Activated naive CD4-positive, alpha-beta T cell treated with anti-CD3 and anti-CD28 coated beads, Interleukin-2, amount 50 U/mL, for 24 hours (primary cell): ENCODE data around the gene PIAS3.

Experiments used
- H3K27ac Mint-ChIP-seq: one replicate; pipeline ENCODE4 v1.8.0; 2021; ENCODE audit warnings: mild to moderate bottlenecking, mixed read lengths
- H3K27me3 Mint-ChIP-seq: one replicate; pipeline ENCODE4 v1.8.0; 2021; ENCODE audit warnings: mixed read lengths
- H3K36me3 Mint-ChIP-seq: one replicate; pipeline ENCODE4 v1.8.0; 2021; ENCODE audit warnings: mixed read lengths
- H3K4me1 Mint-ChIP-seq: one replicate; pipeline ENCODE4 v1.8.0; 2021; ENCODE audit warnings: mixed read lengths
- H3K4me3 Mint-ChIP-seq: one replicate; pipeline ENCODE4 v1.8.0; 2021; ENCODE audit warnings: mild to moderate bottlenecking, mixed read lengths
- H3K9me3 Mint-ChIP-seq: one replicate; pipeline ENCODE4 v1.8.0; 2021; ENCODE audit warnings: mixed read lengths

PIAS3 gene

DNA sequence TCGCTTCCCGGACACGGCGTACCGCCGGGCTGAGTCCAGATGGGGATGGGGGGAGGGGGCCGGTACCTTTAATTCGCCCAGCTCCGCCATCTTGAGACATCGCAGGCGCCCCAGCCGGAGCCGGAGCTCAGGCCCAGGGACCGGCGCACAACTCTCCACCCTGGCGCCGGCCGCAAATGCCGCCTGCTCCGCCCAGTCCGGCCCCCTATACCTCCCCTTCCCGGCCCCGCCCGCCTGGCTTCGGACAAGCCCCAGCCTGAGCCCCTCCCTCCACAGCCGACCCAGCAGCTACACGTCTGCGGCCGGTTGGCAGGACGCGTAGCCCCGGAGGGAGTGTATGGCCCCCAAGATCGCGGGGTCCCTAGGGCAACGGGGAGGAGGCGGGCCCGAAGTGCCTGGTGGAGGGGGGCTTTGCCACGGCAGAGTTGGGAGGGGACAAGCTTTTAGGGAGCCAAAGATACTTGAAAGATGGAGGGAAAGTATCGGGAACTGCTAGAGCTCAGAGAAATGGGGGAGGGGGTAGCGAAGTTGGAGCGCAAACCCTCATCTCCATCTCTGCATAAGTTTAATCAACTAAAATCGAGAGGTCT, at the start of gene PIAS3:
Gene PIAS3 (minus strand): TSS at position 181 of the 590 bp plus-strand sequence. CDS start 91 bp downstream, at position 90.
- H3K27me3 Mint-ChIP-seq, result no peaks in the 10 kb centered on the region
- H3K4me1 Mint-ChIP-seq, result peaks cover 9% of the 10 kb centered on the region
- peaks cover 3% of the 10 kb centered on the region for H3K36me3 Mint-ChIP-seq
- peak within 1 kb of the TSS; percentile 76 for H3K27ac Mint-ChIP-seq
- peak within 1 kb of the TSS; percentile 96 for H3K4me3 Mint-ChIP-seq
- H3K9me3 Mint-ChIP-seq, result no peaks in the 10 kb centered on the region

DNA sequence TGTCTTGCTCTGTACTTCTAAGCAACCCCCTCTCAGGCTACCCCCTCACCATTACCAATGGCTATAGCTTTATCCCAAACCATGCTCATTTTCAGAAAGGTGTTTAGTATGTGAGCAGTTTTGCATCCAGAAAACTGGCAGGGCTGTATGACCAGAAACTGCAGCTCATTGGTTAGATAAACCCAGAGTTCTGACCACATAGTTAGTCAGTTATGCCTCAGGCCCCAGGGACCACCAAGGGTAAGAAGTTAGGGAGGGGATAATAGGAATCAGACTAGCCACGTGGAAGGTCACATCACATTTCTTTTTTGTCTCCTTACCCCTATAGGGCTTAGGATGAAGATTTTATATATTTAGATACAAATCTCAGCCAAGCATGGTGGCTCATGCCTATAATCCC, 49.8 kb upstream of the PIAS3 start:
- Mint-ChIP-seq H3K4me3 (no peak overlapping the region), H3K27me3 (no peaks in the 10 kb centered on the region), H3K36me3 (peaks cover 5% of the 10 kb centered on the region), H3K4me1 (peaks cover 8% of the 10 kb centered on the region), H3K27ac (no peak overlapping the region), H3K9me3 (no peaks in the 10 kb centered on the region)

DNA sequence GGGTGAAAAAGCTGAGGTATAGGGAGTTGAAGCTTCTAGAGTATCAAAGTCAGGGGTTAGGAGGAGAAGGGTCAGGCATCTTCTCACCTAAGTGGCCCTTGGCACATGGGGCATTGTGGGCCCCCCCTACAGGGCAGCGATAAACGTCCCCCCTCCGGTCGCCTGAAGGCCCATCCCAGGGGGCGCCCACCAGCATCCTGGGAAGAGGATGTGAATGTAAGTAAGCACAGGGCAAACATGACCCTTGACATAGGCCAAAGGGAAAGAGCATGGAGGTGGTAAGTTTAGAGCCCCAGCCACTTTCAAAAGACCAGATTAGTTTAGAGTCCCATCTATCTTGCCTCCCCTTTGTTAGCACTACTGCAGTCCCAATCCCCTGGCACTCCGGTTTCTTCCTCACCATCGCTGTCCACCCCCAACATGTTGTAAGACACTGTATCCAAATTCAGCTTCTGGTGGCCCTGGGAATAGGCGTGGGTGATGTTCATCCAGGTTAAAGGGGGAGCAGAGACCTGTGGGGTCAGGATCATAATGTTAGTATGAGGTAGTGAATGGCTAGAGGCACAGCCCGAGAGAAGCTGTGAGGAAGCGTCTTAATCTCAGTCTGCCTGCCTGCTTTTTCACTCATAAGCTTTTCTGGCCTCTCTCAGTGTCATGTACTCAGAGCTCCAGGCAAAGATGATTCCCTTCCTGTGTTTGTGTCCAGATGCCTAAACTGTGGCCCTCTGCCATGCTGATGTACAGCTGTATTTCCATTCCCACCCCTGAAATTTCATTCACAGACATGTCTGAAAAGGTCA, 48.3 kb upstream of the PIAS3 start:
- peaks cover 6% of the 10 kb centered on the region for H3K4me1 Mint-ChIP-seq
- no peaks in the 10 kb centered on the region for H3K27me3 Mint-ChIP-seq
- peaks cover 7% of the 10 kb centered on the region for H3K36me3 Mint-ChIP-seq
- no peak overlapping the region for H3K4me3 Mint-ChIP-seq
- H3K27ac Mint-ChIP-seq, result no peak overlapping the region
- H3K9me3 Mint-ChIP-seq, result no peaks in the 10 kb centered on the region

DNA sequence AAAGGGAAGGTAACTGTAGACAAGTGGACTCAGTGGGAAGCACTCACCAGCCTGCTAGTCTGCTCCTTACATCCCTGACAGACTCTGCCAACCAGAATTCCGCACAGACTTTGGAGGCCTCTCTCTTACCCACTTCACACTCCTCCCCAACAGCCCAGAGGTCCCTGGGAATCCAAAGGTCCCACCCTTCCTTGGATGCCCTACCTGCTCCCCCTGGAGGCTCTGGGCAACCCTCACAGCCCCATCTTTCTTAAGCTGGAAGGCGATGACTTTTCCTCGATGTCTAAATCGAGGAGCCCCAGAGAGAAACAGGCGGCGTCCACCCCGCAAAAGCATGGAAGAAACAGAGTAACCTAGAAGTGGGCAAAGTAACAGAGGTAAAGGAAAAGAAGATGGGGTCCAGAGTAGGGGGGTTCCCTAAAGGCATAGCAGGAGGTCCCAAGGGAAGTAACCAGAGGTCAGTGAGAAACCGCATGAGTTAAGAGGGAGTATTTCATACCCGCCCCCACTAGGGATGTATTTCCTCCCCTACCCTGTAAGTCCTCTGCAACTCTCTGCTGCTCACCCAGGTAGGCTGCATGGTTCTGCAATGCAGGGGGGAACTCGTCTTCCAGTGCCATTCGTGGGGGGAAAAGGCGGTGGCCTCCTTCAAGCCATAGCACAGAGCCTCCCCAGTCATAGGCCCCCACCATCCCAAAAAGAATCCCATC, 42.6 kb upstream of the PIAS3 start:
- no peak overlapping the region for H3K4me3 Mint-ChIP-seq
- H3K9me3 Mint-ChIP-seq, result no peaks in the 10 kb centered on the region
- no peaks in the 10 kb centered on the region for H3K4me1 Mint-ChIP-seq
- peaks cover 8% of the 10 kb centered on the region for H3K36me3 Mint-ChIP-seq
- no peaks in the 10 kb centered on the region for H3K27me3 Mint-ChIP-seq
- peak overlapping the region; percentile 43 for H3K27ac Mint-ChIP-seq

DNA sequence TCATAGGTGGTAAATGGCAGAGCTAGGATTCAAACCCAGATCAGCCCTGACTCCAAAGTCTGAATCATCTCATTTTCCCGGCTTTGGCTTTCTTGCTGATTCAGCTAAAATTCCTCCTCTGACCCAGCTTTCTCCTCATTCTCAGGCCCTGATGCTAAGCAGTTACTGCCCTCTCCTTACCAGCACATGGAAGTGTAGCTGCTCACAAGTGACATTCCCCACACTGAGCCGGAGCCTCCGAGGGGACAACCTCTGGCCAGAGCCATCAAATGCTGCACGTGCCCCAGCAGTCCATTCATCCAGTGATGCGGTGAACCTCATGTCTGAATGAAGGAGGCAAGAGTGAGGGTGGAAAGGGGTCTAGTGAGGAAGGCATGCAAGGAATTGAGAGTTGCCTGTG, 39.9 kb upstream of the PIAS3 start:
- no peak overlapping the region for H3K27ac Mint-ChIP-seq
- H3K4me3 Mint-ChIP-seq, result no peak overlapping the region
- no peaks in the 10 kb centered on the region for H3K4me1 Mint-ChIP-seq
- H3K9me3 Mint-ChIP-seq, result no peaks in the 10 kb centered on the region
- H3K36me3 Mint-ChIP-seq, result peaks cover 5% of the 10 kb centered on the region
- H3K27me3 Mint-ChIP-seq, result no peaks in the 10 kb centered on the region

DNA sequence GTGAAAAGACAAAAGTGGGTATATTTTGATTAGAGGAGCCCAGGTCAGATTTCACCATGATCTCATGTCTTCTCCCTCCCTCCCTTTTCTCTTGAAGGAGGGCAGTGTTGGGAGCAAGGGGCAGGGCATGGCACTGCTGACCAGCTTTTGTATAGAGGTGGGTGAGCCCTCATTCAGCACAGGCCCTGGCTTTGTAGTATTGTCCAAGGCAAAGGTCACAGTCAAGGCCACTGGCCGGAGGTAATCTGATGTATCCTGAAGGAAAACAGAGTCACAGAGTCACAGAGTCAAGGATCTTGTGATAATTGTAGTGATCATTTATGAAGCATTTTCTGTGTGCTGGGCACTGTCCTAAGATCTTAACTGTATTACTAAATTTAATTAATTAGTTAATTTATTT, 39.1 kb upstream of the PIAS3 start:
- H3K4me3 Mint-ChIP-seq, result no peak overlapping the region
- no peaks in the 10 kb centered on the region for H3K9me3 Mint-ChIP-seq

DNA sequence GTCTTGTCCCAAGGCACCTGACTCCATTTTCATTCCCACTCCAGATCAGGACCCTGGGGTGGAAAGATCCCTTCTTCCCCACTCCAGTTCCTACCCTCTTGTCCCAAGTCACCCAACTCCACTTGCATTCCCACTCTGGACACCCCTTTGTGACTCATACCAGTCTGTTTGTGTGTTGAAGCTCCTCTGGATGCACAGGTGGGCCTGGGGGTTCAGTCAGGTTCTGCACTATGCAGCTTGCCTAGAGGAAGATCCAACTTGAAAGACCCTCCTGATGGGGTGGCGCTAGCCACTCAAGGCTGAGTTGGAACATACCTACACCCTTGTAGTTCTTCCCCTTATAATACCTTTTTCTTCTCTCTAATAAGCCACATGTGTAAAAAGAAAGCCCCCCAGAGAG, 36.6 kb upstream of the PIAS3 start:
- Mint-ChIP-seq H3K36me3 (peaks cover 3% of the 10 kb centered on the region), H3K4me3 (no peak overlapping the region), H3K27ac (no peak overlapping the region), H3K9me3 (no peaks in the 10 kb centered on the region), H3K27me3 (no peaks in the 10 kb centered on the region), H3K4me1 (no peaks in the 10 kb centered on the region)

More for the DNA sequence above, 39.1 kb upstream of the PIAS3 start:
- no peaks in the 10 kb centered on the region for H3K27me3 Mint-ChIP-seq
- peaks cover 5% of the 10 kb centered on the region for H3K36me3 Mint-ChIP-seq
- no peak overlapping the region for H3K27ac Mint-ChIP-seq
- H3K4me1 Mint-ChIP-seq, result no peaks in the 10 kb centered on the region

DNA sequence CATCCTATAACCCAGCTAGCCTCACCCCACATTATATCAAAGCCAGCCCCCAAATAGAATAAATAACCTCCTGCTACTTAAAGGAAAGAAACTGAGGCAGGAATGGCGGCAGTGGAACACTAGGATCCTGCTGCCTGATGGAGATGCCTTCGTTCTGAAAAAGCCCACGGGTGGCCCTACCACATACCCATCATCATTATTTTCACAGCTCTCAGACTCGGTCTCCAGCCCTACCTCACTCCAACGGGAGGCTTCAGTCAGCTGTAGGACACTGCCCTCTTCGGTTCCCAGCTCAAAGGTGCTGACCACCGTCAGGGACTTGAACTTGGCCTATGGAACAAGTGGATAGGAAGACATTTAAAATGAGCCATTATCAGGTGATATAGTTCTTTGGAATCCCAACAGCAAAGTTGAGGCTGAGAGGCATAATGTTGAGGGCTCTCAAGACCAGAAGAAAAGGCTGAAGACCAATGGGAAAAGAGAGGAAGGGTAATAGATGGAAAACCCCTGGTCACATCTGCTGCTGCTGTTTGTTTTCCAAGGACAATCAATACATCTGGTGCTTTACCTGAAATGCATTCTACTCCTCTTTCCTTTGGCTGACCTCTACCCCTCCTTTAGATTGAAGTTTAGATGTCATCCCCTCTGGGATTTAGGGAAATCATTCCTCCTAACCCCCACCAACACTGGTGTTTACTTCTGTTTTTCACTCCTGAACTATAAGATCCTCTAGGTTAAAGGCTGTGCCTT, 34.6 kb upstream of the PIAS3 start:
- H3K4me3 Mint-ChIP-seq, result no peak overlapping the region

DNA sequence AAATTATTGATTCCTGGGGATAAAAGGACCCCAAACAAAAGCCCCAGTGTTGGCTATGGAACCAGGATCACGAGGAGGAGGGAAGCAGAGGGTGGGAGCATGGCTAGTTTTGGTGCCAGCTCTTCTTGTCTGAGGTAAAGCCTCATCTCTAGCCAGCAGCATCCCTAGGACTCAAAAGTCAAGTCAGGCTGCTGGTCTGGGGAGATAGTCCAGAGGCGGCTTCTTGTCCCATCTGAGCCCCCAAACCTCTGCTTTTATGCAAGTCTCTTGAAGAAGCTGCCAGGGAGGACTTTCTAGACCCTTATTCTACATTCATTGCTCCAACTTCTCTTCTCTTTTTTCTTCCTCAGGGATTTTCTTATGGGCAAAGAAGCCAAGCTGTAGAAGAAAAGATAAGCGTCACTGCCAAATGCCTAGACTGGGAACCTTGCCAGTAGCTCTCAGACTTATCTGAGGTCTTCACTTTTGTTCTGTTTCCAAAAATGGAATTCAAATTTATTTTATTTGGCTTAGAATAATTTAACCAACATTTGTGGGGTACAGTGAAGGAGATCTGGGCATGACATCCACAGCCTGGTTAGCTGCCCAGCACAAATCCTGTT, 33.7 kb upstream of the PIAS3 start:
- no peaks in the 10 kb centered on the region for H3K9me3 Mint-ChIP-seq
- H3K27ac Mint-ChIP-seq, result no peak overlapping the region
- H3K4me3 Mint-ChIP-seq, result no peak overlapping the region
- H3K4me1 Mint-ChIP-seq, result no peaks in the 10 kb centered on the region
- no peaks in the 10 kb centered on the region for H3K27me3 Mint-ChIP-seq
- H3K36me3 Mint-ChIP-seq, result no peaks in the 10 kb centered on the region

More for the DNA sequence above, 34.6 kb upstream of the PIAS3 start:
- Mint-ChIP-seq H3K4me1 (no peaks in the 10 kb centered on the region), H3K27me3 (no peaks in the 10 kb centered on the region), H3K9me3 (no peaks in the 10 kb centered on the region), H3K36me3 (peaks cover 3% of the 10 kb centered on the region), H3K27ac (no peak overlapping the region)

DNA sequence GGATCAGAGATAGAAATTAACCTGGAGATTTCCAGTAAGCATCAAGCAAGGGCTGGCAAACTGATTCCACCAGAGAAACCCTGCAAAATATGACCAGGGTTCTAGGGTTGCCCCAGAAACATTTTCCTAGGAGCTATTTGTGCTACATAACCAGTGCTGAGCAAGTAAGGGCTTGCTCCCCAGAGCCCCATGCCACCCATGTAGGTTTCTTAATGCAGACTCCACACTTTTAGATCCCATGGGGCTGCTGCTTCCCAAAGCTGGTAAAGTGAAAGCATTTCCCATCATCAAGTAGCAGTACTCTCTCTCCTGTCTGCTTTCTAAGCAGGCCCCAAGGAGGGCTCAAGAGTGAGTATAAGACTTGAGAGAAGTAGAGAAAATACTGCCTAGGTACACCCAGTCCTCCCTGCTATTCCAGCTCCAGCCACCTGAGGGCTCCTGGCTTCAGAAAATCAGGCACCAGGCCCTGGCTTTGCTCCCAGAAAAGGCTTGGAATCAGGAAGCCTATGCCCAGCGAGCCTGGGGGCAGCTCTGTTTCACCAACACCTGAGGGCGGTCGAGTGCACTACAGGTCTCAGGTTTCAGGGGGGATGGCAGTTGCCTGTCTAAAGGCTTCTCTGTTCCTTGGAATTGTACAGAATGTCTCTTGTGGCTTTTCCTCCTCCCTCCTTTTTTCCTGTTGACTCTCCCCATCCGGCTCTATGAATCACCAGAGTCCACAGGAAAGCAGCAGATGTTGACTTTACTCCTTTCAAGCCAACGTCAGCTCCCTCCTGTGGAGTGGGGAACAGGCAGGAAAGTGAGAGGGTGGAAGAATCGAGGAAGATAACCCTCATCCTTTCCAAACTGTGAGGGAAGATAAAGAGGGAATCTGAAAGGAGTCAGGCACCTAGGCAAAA, 33.0 kb upstream of the PIAS3 start:
- H3K4me3 Mint-ChIP-seq, result no peak overlapping the region

DNA sequence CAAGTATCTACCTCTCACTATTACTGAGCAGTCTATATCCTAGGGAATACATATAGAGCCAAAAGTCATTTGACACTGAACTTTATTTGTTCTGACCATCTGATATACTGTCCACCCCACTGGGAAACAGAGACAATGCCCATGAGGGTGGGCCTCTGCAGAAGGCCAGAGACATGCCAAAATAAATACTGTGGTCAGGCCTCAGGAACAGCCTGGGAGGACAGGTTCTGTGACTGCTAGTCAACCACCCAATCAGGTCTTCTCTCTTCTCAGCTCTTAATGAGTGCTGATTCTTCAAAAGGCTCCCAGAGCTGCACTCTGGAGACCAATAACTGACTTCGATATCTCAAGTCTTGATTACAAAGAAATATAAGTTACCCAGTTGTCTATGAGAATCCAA, 32.3 kb upstream of the PIAS3 start:
- no peak overlapping the region for H3K4me3 Mint-ChIP-seq
- no peaks in the 10 kb centered on the region for H3K36me3 Mint-ChIP-seq
- no peaks in the 10 kb centered on the region for H3K27me3 Mint-ChIP-seq
- H3K9me3 Mint-ChIP-seq, result no peaks in the 10 kb centered on the region
- H3K4me1 Mint-ChIP-seq, result peaks cover 3% of the 10 kb centered on the region
- H3K27ac Mint-ChIP-seq, result no peak overlapping the region

More for the DNA sequence above, 33.0 kb upstream of the PIAS3 start:
- H3K27me3 Mint-ChIP-seq, result no peaks in the 10 kb centered on the region
- no peaks in the 10 kb centered on the region for H3K9me3 Mint-ChIP-seq
- no peaks in the 10 kb centered on the region for H3K36me3 Mint-ChIP-seq
- peaks cover 2% of the 10 kb centered on the region for H3K4me1 Mint-ChIP-seq
- no peak overlapping the region for H3K27ac Mint-ChIP-seq

DNA sequence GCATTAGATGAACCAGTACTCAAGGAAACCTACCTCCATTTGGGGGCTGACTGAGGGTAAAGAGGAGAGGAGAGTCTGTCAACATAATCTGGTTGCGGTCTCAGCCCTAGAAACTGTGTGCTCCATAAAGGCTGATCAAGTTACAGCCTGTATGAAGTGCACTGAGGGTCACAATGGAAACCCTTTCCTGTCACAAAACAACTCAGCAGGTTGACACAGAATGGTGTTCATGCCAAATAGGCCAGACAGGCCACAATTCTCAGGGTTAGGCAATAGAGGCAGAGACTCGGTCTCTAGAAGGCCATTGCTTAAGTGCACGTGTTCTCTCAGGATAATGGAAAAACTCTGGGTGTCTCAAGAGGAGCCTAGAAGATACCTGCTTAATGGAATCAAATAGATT, 30.8 kb upstream of the PIAS3 start:
- no peaks in the 10 kb centered on the region for H3K36me3 Mint-ChIP-seq
- peaks cover 5% of the 10 kb centered on the region for H3K27me3 Mint-ChIP-seq
- H3K4me3 Mint-ChIP-seq, result no peak overlapping the region
- H3K27ac Mint-ChIP-seq, result no peak overlapping the region
- H3K9me3 Mint-ChIP-seq, result no peaks in the 10 kb centered on the region
- H3K4me1 Mint-ChIP-seq, result peaks cover 12% of the 10 kb centered on the region

DNA sequence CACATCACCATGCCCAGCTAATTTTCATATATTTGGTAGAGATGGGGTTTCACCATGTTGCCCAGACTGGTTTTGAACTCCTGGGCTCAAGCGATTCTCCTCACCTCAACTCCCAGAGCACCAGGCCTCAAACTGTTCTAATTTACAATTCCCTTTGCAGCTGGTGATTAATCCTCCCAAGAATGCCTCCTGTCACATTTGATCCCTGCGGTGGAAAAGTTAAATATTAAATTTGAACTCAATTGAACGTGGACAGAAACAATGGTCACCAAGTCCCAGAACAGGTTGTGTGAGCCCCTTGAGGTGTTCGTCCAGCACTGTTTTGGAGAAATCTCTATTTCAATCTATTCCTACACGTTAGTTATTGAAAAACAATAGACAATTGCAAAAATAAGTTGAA, 28.8 kb upstream of the PIAS3 start:
- Mint-ChIP-seq H3K27ac (no peak overlapping the region), H3K27me3 (peaks cover 13% of the 10 kb centered on the region), H3K4me1 (peaks cover 13% of the 10 kb centered on the region), H3K4me3 (peak overlapping the region; percentile 15), H3K9me3 (no peaks in the 10 kb centered on the region), H3K36me3 (no peaks in the 10 kb centered on the region)

DNA sequence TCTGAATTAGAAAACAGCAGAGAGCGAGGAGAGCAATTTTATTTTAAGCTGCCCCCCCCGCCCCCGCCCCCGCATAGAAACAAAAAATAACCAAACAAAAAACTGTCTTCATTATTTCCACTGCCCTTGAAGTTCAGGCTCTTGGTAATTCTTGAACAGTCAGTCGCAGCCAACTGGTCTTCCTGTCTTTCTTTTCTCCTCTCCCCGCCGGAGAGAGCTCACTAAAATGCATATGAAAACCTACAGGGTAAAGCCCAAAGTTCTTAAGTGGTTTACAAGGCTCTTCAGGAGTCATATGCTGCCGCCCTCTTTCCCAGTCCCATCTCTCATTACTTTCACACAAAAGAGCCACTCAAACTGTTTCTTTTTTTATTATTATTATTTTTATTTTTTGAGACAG, 27.9 kb upstream of the PIAS3 start:
- Mint-ChIP-seq H3K27ac (no peak overlapping the region), H3K4me1 (peaks cover 13% of the 10 kb centered on the region), H3K27me3 (peaks cover 13% of the 10 kb centered on the region), H3K4me3 (peak overlapping the region; percentile 66), H3K36me3 (no peaks in the 10 kb centered on the region), H3K9me3 (no peaks in the 10 kb centered on the region)
